Measurements from ENCODE around the gene SH3PXD2A.

The SH3PXD2A gene

GRCh38 chr10:103593022-103593570 is 262.3 kb downstream of the SH3PXD2A start:
- FAIRE-seq, result no peak

DNA sequence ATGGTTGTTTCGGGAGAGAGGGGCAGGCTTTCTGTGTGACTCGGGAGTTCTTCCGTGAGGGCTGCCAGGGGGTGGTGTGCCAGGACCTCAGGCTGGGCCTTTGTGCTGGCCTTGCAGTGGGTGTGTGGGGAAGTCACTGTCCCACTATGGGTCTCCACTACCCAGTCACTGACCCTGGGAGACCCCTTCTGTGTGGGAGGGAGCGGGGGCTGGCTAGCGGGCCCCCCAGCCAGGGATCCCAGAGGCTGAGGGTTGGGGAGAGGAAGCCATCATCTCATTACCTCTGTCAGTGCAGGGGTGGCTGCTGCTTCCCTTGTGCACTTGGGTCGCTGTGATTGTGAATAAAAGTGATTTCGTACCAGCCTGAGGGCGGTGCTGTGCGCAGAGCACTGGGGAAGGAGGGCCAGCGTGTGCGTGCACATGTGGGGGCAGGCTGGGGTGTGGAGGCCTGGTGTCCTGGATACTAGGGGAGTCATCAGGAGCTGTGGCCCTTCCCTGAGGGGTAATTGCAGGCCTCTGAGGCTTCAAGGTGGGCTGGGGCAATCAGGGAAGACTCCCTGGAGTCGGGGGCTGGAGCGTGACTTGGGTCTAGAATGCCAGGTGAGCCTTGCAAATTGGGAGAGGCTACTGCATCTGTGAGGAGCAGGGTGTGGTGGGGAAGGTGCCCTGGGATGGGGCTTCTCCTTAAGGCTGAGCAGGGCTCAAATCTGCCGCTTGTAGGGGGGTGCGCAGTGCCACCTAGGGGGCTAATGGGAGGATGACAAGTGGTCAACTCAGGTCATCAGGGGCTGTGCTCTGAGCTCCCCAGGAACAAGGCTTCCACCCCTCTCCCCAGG is 263.0 kb downstream of the SH3PXD2A start:
- FAIRE-seq, result no peak

DNA sequence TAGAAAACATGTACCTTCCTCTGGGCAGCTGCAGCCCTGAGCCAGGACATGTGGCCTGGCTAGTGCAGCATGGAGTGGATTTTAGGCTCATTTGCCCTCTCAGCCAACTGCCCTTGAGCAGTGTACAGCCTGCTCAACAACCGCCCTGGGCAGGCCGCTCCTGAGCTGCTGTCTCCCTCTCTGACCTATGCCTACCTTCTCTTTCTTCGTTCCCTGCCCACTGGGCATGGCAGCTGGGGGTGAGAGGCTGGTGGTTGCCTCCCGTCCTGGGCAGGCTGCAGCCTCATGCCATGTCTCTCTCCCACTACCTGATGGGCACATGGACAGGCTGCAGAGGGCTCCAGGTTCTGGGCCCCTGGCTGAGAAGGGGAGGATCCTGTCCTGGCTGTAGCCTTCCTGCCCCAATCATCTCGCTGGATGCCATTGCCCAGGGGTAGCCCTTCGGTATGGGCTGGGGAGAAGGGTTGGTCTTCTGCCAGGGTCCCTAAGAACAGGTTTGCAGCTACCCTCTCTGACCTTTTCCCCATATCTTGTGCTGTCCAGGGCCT is 264.6 kb downstream of the SH3PXD2A start:
- no peak for FAIRE-seq

GRCh38 chr10:103590060-103590459 is 265.3 kb downstream of the SH3PXD2A start:
- FAIRE-seq, result no peak

DNA sequence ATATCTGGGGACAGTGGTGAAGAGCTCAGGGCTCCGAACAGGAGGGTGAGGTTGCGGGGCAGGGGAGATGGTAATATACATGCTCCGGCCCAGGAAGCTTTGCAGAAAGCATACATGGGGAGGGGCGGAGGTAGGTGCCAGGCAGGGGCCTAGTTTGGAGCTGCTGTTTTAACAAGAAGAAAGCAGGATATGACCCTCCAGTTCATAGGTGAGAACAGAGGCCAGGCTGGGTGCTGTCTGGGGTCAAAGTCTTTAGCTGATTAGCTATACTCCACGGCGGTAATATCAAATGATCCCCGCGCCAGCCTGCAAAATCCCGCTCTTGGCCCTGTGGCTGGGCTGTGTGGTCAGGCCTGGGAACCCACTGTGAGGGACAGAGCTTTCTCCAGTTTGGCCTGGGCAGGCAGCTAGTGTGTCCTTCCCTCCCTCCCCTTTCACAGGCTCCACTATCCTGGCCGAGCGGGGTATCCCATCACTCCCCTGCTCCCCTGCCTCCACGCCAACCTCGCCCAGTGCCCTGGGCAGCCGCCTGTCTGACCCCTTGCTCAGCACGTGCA is 266.2 kb downstream of the SH3PXD2A start:
- no peak for FAIRE-seq

DNA sequence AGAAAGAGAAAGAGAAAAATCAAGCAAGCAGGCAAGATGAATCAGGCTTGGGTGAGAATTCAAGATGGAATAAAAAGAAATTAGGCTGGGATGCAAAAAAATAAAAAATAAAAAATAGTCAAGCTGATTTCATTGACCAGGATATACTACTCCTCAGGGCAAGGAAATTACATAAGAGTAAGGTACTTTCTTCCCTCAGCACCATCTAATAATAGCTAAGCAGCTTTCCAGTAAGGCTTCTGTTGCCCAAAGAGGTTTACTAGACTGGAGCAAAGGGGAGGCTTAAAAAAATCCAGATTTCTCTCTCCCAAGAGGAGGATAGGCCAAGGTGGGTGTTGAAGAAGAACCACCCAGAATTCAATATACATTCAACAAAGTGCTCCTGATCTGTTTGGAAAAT is 268.3 kb downstream of the SH3PXD2A start:
- no peak for FAIRE-seq

DNA sequence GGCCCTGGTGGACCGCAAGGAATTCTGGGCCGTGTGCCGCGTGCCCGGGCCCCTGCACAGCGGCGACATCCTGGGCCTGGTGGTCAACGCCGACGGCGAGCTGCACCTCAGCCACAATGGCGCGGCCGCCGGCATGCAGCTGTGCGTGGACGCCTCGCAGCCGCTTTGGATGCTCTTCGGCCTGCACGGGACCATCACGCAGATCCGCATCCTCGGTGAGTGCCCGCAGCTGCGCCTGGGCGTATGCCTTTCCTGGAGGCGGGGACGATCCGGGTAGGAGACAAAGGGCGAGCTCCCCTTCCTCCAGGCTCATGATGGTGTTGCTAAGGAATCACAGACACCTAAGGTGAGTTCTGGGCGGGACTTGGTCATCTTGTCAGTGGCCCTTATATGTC is 270.4 kb downstream of the SH3PXD2A start:
- FAIRE-seq, result no peak

DNA sequence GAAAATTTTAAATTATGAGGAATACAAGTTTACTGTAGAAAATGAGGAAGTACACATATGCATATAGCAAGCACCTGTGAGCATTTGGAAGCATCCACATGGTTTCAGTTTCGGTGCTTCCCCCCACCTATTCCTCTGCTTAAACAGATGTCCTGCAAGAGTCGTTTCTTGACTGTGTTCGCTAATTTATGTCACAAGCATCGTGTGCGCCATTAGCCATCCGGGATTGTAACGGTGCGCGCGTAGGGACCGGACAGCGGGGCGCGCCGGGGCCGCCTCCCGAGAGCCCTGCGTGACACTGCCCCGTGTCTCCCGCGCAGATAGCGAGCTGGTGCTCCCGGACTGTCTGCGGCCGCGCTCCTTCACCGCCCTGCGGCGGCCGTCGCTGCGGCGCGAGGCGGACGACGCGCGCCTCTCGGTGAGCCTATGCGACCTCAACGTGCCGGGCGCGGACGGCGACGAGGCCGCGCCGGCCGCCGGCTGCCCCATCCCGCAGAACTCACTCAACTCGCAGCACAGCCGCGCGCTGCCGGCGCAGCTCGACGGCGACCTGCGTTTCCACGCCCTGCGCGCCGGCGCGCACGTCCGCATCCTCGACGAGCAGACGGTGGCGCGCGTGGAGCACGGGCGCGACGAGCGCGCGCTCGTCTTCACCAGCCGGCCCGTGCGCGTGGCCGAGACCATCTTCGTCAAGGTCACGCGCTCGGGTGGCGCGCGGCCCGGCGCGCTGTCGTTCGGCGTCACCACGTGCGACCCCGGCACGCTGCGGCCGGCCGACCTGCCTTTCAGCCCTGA is 271.0 kb downstream of the SH3PXD2A start:
- FAIRE-seq, result no peak

- FAIRE-seq, result no peak
Measured at GRCh38 chr10:103583871-103584215, 271.5 kb downstream of the SH3PXD2A start.

DNA sequence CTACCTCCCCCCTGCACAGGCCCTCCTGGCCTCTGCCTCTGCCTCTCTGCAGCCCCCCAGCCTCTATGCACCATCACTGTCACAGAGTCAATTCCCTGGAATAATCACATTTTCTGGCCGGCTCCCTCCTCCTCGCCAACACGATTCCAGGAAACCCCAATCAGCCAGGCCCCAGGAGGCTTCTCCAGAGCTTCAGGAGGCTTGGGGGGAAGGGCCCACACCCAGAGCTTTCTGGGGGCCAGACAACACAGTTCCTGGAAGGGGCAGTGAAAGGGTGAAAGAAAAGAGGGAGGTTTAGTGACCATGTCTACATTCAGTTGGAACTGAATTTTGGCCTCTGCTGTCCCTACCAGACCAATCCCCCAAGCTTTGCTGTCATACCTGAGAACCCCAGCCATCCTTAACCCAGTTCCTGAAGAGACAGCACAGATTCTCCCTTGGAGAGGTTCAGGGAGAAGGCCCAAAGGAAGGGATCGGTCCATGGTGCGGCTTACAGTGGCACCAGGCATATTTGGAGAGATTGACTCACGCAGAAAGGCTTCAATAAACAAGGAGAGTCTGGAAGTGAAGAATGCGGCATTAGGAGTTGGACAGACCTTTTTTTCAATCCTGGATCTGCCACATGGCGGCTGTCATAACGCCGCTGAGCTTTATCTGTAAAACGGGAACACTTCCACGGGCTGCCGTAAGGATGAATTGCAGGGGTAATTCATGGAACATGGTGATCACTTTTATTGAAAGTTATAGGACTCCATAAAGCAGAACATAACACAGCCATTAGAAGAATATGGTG is 272.8 kb downstream of the SH3PXD2A start:
- FAIRE-seq, result no peak

- no peak for FAIRE-seq
Measured at GRCh38 chr10:103581499-103581898, 273.9 kb downstream of the SH3PXD2A start.

DNA sequence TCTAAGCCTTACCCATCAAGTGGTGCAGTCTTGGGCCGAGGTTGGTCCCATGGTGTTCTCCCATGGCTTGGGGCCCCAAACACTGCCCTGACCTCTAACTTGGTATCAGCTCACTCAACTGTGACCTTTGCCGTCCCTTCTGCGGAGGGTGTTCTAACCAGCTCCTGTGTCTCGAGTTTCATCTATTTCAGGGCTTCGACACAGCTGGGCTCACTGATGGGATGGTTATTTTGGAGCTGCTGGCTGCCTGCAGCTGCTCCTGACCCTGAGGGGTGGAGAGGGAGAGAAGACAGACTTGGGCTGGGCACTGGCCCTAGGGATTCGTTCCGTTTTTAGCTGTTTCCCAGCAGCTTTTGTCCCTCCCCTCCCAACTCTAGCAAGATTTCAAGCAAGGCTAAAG is 274.9 kb downstream of the SH3PXD2A start:
- FAIRE-seq, result no peak

- no peak for FAIRE-seq
Measured at GRCh38 chr10:103580011-103580410, 275.4 kb downstream of the SH3PXD2A start.

DNA sequence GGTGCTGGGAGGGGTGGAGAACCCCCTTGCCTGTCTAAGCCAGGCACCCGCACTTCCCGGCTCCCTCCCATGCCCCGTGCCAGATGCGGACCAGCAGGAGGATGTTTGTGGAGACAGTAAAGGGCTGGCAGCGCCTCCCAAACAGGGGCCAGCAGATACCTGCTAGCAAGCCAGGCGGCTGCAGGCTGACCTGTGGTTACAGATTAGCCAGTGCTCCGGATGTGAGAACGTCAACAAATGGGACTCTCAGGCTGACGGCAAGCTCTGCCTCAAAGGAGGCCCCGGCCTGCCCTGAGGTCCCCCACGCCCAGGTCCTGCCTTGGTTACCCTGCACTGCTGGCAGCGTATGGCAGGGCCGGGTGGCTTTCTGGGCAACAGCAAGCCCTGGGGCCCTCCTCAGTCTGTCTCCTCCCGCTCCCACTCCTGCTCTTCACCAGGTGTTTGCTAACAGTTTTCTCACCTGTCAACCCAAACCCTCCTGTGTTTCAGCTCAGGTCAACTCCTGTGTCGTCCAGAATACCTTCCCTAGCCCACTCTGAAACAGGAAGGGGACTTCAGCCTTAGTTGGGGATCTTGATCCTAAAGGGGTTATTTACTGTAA is 276.5 kb downstream of the SH3PXD2A start:
- no peak for FAIRE-seq

- no peak for FAIRE-seq
Measured at GRCh38 chr10:103576862-103577261, 278.5 kb downstream of the SH3PXD2A start.

DNA sequence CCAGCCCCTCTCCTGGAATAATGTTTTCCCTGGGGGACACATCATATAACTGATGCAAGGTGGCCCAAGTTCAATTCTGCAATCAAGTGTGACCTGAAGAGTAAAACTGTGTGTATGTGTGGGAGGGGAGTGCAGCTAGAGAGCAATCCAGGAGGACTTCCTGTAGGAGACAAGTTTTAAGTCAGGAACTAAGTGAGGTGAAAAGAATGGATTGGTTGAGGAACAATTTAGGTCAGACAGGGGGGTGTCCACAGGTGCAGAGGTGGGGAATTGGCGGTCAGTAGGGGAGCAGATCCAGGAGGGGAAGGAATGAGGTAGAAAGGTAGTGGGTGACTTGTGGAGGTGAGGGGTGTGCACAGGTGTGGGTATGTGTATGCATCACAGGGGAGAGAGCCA is 279.3 kb downstream of the SH3PXD2A start:
- FAIRE-seq, result no peak

GRCh38 chr10:103575416-103576075 is 279.8 kb downstream of the SH3PXD2A start:
- FAIRE-seq, result no peak

DNA sequence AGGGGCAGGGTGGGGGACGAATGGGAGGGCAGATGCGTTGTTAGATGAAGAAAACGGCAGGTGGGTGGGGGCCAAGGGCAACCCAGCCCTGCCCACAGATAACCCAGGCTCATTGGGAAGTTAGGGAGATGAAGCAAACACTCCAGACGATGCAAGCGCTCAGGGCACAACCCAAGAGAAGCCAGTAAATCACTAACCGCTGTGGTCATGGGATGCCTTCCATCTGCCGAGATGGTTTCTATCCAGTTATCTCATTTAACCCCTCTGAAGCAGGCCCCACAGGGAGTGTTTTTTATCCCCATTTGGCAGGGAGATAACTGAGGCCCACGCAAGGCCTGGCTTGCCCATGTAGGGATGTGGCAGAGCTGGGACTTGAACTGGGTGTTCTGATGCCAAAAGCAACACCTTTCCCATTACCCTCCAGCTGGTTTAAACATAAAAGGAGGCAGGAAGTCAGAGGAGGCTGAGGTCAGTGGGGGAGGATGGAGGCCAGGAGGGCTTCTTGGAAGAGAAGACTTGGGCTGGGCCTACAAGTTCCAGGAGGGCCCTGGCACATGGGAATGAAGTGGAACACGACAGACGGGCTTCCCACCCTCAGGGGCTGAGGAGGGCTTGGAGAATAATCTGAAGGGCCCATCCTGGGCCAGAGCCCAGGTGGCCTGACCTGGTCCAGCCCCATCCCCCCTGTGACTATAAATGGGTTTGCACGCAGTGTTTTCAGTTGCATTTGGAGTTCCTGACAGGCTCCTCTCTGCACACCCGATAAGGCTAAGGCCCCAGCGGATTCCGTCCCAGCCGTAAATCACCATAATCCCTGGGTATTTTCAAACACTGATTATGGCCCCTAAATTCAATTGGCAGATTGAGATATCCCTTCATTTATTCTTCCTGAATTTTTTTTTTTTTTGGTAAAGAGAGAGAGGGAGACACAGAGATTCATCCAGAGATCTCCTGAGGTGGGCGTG is 281.0 kb downstream of the SH3PXD2A start:
- no peak for FAIRE-seq

DNA sequence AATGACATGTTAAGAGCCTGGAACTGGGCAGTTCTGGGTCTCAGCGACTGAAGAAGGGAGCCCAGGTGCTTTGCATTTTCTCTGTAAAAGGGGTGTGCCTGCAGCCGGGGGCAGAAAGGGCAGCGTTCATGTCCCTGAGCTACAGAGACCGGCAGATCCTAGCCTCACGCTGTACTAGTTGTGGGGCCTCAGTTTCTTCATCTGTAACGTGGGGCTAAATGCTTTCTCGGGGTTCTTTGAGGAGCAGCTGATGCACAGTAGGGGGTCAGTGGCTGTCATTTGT is 282.2 kb downstream of the SH3PXD2A start:
- no peak for FAIRE-seq

Data from A204.1 (cell line).